Peyer's patch (tissue), 4 donors: ENCODE results near the gene BTBD16.

Experiments used
- POLR2A ChIP-seq, 2 donors: fragments of 450-650 bp; IDR thresholded peaks; one replicate each; pipeline ENCODE4 v1.5.1; 2017; ENCODE audit warnings: antibody characterized with exemption in 2 of 2, mild to moderate bottlenecking in 2 of 2, moderate library complexity in 2 of 2
- TF ChIP-seq, protein P1 (sequence below), 6 experiments: fragments of 450-650 bp in 4 of 6; fragments of 200-600 bp in 2 of 6; sonication (generic) in 1 of 6; IDR thresholded peaks; one replicate each; pipeline ENCODE4 v1.5.1; 2017 to 2019; ENCODE audit warnings: antibody characterized with exemption in 6 of 6, mild to moderate bottlenecking in 3 of 6, moderate library complexity in 1 of 6

DNA sequence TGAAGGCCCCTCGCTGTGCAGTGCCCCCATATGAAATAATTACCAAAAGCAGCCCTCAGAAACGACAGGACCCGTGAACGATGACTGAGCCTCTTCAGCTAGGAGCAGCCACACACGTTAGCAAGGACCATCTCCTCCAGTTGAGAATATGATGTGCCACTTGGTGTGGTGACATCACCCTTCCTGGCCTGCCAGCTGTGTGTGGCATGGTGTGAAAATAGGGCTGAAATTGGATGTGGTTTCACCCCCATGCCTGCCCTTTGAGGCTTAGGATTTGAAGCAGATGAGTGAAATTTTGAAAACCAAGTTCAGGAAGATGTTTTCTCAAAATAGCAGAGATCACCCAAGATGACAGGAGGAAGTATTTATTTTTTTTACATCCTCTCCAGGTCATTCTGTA is 49.1 kb upstream of the BTBD16 start:
- TF ChIP-seq, protein P1, sequence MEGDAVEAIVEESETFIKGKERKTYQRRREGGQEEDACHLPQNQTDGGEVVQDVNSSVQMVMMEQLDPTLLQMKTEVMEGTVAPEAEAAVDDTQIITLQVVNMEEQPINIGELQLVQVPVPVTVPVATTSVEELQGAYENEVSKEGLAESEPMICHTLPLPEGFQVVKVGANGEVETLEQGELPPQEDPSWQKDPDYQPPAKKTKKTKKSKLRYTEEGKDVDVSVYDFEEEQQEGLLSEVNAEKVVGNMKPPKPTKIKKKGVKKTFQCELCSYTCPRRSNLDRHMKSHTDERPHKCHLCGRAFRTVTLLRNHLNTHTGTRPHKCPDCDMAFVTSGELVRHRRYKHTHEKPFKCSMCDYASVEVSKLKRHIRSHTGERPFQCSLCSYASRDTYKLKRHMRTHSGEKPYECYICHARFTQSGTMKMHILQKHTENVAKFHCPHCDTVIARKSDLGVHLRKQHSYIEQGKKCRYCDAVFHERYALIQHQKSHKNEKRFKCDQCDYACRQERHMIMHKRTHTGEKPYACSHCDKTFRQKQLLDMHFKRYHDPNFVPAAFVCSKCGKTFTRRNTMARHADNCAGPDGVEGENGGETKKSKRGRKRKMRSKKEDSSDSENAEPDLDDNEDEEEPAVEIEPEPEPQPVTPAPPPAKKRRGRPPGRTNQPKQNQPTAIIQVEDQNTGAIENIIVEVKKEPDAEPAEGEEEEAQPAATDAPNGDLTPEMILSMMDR (IDR thresholded peaks at IDR 0.05) = no peak
- TF ChIP-seq POLR2A (IDR thresholded peaks at IDR 0.05) = no peak
